Measurements from ENCODE around the gene SMARCD3. TPM values are rescaled to one million over a fixed set of nuclear protein-coding genes. Genes with fewer than 3 reads are reported as not detected.

The SMARCD3 gene
- polyA plus RNA-seq, 1 donor from 2014 or later = 199 TPM

GRCh38 chr7:151204383-151205032 lies 44.0 kb downstream of the SMARCD3 start:
- no peaks in the 10 kb centered on the region for H4K20me1 ChIP-seq (ENCODE audit: insufficient read depth)
- H3K4me3 ChIP-seq (ENCODE audit: low read length) = no peak overlapping the region
- no peak overlapping the region for H3K4me2 ChIP-seq (ENCODE audit: low read length)
- no peaks in the 10 kb centered on the region for H3K36me3 ChIP-seq (ENCODE audit: insufficient read depth, low read length)
- no peak overlapping the region for H2AFZ ChIP-seq (ENCODE audit: low read depth, low read length)
- no peak overlapping the region for H3K27ac ChIP-seq (ENCODE audit: low read length)
- H3F3A ChIP-seq (ENCODE audit: insufficient read depth, low read length, poor library complexity, severe bottlenecking) = no peaks in the 10 kb centered on the region
- no peaks in the 10 kb centered on the region for H3K9me3 ChIP-seq (ENCODE audit: low read length)
- H3K9ac ChIP-seq (ENCODE audit: low read length) = no peak overlapping the region
- no peaks in the 10 kb centered on the region for H3K27me3 ChIP-seq (ENCODE audit: insufficient read depth, low read depth, low read length)
- H3K9me2 ChIP-seq (ENCODE audit: insufficient read depth, low read length) = no peaks in the 10 kb centered on the region
- H3K79me2 ChIP-seq (replicated peaks; ENCODE audit: insufficient read depth, low read length) = no peaks in the 10 kb centered on the region
- TF ChIP-seq POLR2AphosphoS5 (IDR thresholded peaks at IDR 0.05) = no peak
- TF ChIP-seq MXI1 (conservative IDR thresholded peaks at IDR 0.05; ENCODE audit: poor library complexity, severe bottlenecking) = no peak
- TF ChIP-seq TAF1 (IDR thresholded peaks at IDR 0.05; ENCODE audit: low read depth) = no peak
- no peak for TF ChIP-seq SMC3 (conservative IDR thresholded peaks at IDR 0.05; ENCODE audit: poor library complexity)
- no peak for TF ChIP-seq EZH2 (IDR thresholded peaks at IDR 0.05; ENCODE audit: borderline replicate concordance, insufficient read depth, low read length, poor library complexity, severe bottlenecking)
- TF ChIP-seq RAD21 (conservative IDR thresholded peaks at IDR 0.05) = no peak
- TF ChIP-seq REST (IDR thresholded peaks at IDR 0.05; ENCODE audit: borderline replicate concordance) = no peak
- TF ChIP-seq EP300 (conservative IDR thresholded peaks at IDR 0.05; ENCODE audit: poor library complexity, severe bottlenecking) = no peak
- no peak for TF ChIP-seq CTCF (IDR thresholded peaks at IDR 0.05; ENCODE audit: poor library complexity, severe bottlenecking)

- Histone ChIP-seq H3K9ac (ENCODE audit: low read length) (no peak overlapping the region), H3K27me3 (ENCODE audit: insufficient read depth, low read depth, low read length) (no peaks in the 10 kb centered on the region), H3K9me2 (ENCODE audit: insufficient read depth, low read length) (no peaks in the 10 kb centered on the region), H4K20me1 (ENCODE audit: insufficient read depth) (no peaks in the 10 kb centered on the region), H3K79me2 (replicated peaks; ENCODE audit: insufficient read depth, low read length) (no peaks in the 10 kb centered on the region), H3K4me2 (ENCODE audit: low read length) (no peak overlapping the region), H3K27ac (ENCODE audit: low read length) (no peak overlapping the region), H3F3A (ENCODE audit: insufficient read depth, low read length, poor library complexity, severe bottlenecking) (no peaks in the 10 kb centered on the region), H2AFZ (ENCODE audit: low read depth, low read length) (no peak overlapping the region), H3K36me3 (ENCODE audit: insufficient read depth, low read length) (no peaks in the 10 kb centered on the region), H3K9me3 (ENCODE audit: low read length) (no peaks in the 10 kb centered on the region), H3K4me3 (ENCODE audit: low read length) (no peak overlapping the region)
- no peak for TF ChIP-seq RAD21 (conservative IDR thresholded peaks at IDR 0.05)
- TF ChIP-seq POLR2AphosphoS5 (IDR thresholded peaks at IDR 0.05) = no peak
- no peak for TF ChIP-seq CTCF (IDR thresholded peaks at IDR 0.05; ENCODE audit: poor library complexity, severe bottlenecking)
- no peak for TF ChIP-seq EP300 (conservative IDR thresholded peaks at IDR 0.05; ENCODE audit: poor library complexity, severe bottlenecking)
- TF ChIP-seq SMC3 (conservative IDR thresholded peaks at IDR 0.05; ENCODE audit: poor library complexity) = no peak
- TF ChIP-seq REST (IDR thresholded peaks at IDR 0.05; ENCODE audit: borderline replicate concordance) = no peak
Observed at GRCh38 chr7:151202836-151203235, 45.7 kb downstream of the SMARCD3 start.
